Suprapubic skin (tissue), 4 donors: ENCODE data around the gene GRID1. TPM values are rescaled to one million over a fixed set of nuclear protein-coding genes. Genes with fewer than 3 reads are reported as not detected.

Experiments used
- DNase-seq, 2 donors: peaks; one replicate each; pipeline ENCODE4 v3.0.0-alpha.2; 2019; ENCODE audit warnings: low spot score in 2 of 2
- H3K27ac ChIP-seq: fragments of 200-600 bp; sonication (generic); one replicate; pipeline ENCODE4 v1.5.1; 2019
- H3K27me3 ChIP-seq: fragments of 200-600 bp; sonication (generic); one replicate; pipeline ENCODE4 v1.5.1; 2019
- H3K36me3 ChIP-seq: fragments of 200-600 bp; sonication (generic); one replicate; pipeline ENCODE4 v1.5.1; 2019
- H3K4me1 ChIP-seq: fragments of 200-600 bp; sonication (generic); one replicate; pipeline ENCODE4 v1.5.1; 2019
- H3K4me3 ChIP-seq: fragments of 200-600 bp; sonication (generic); one replicate; pipeline ENCODE4 v1.5.1; 2019; ENCODE audit warnings: mild to moderate bottlenecking
- H3K9me3 ChIP-seq: fragments of 200-600 bp; sonication (generic); one replicate; pipeline ENCODE4 v1.5.1; 2019
- EP300 ChIP-seq: sonication (generic); formaldehyde crosslinking; IDR thresholded peaks from one replicate; pipeline ENCODE4 v1.6.1; 2017; ENCODE audit warnings: antibody characterized with exemption
- POLR2A ChIP-seq, 2 donors: fragments of 450-650 bp; IDR thresholded peaks; one replicate each; pipeline ENCODE4 v1.6.1; 2017; ENCODE audit warnings: antibody characterized with exemption in 2 of 2, mild to moderate bottlenecking in 2 of 2, moderate library complexity in 2 of 2
- POLR2AphosphoS5 ChIP-seq, 3 donors: sonication (generic); formaldehyde crosslinking; IDR thresholded peaks; one replicate each; pipeline ENCODE4 v1.6.1; 2017; ENCODE audit warnings: antibody characterized with exemption in 3 of 3
- WGBS: methylation state at CpG from one replicate; pipeline ENCODE4 v1.1.5; 2018; 5-methylcytosine and 5-hydroxymethylcytosine counted together
- total RNA-seq, 4 donors: library from RNA; depleted of rRNA; stranded (reverse); fragments of >200 nt; gene quantifications; one replicate each; pipeline ENCODE4 v1.1.0, GENCODE V29; 2016
- TF ChIP-seq, protein P1 (sequence below), 2 donors: fragments of 200-600 bp in 1 of 2; fragments of 450-650 bp in 1 of 2; sonication (generic) in 1 of 2; IDR thresholded peaks; one replicate each; pipeline ENCODE4 v1.5.1; 2016 to 2019; ENCODE audit warnings: antibody characterized with exemption in 2 of 2, mild to moderate bottlenecking in 1 of 2, moderate library complexity in 1 of 2

GRID1 gene
- total RNA-seq, 4 donors from 2014 or later: 1.8 to 3.1 (median 2.4) TPM

DNA sequence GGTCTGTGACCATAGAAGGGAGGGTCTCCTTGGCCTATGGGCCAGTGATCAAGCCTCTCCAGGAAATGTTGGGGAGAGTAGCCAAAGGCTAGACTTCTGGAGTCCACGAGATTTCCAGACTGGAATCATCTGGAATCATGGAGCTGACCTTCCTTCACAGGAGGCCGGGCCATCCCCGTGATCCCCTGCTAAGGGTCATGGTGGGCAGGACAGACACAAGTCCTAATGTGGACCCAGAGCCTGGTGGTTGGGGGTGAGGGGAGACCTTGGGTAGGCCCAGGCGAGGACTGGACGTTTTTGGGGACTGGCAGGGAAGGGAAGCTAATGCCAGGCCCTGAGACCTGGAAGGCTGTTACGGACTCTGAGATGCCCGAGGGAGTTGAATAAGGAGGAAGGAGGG is 9.8 kb upstream of the GRID1 start:
- peak in 1 of 2 donors; percentile 57 for DNase-seq
- WGBS: 85% methylated on average over 7 of the region's 7 CpGs
- no peak for TF ChIP-seq POLR2A (IDR thresholded peaks at IDR 0.05)
- TF ChIP-seq, protein P1, sequence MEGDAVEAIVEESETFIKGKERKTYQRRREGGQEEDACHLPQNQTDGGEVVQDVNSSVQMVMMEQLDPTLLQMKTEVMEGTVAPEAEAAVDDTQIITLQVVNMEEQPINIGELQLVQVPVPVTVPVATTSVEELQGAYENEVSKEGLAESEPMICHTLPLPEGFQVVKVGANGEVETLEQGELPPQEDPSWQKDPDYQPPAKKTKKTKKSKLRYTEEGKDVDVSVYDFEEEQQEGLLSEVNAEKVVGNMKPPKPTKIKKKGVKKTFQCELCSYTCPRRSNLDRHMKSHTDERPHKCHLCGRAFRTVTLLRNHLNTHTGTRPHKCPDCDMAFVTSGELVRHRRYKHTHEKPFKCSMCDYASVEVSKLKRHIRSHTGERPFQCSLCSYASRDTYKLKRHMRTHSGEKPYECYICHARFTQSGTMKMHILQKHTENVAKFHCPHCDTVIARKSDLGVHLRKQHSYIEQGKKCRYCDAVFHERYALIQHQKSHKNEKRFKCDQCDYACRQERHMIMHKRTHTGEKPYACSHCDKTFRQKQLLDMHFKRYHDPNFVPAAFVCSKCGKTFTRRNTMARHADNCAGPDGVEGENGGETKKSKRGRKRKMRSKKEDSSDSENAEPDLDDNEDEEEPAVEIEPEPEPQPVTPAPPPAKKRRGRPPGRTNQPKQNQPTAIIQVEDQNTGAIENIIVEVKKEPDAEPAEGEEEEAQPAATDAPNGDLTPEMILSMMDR (IDR thresholded peaks at IDR 0.05): no peak
- no peak for TF ChIP-seq POLR2AphosphoS5 (IDR thresholded peaks at IDR 0.05)
- TF ChIP-seq EP300: no peak

DNA sequence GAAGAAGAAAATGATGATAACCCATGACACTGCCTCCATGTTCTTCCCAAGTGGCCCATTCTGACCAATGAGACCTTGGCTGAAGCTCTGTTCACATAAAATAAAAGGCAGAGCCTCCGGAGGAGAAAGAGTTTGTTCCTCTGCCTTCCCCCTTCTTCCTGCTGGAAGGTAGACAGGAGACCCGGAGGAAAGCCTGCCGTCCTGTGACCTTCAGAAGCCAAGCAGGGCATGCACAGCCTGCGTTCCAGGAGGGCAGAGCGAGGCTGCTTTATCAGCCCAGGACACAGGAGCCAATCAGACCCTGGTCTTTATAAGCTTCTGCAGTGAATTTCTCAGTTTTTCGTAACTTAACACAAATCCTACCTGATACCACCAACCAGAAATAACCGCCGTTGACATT is 8.6 kb upstream of the GRID1 start:
- H3K4me1 ChIP-seq: peaks cover 8% of the 10 kb centered on the region
- peaks cover 43% of the 10 kb centered on the region for H3K27me3 ChIP-seq
- H3K27ac ChIP-seq: no peak overlapping the region
- H3K9me3 ChIP-seq: no peaks in the 10 kb centered on the region
- peak in 1 of 2 donors; percentile 24 for DNase-seq
- H3K4me3 ChIP-seq: no peak overlapping the region
- WGBS: 84% methylated on average over 8 of the region's 8 CpGs
- TF ChIP-seq, protein P1 (IDR thresholded peaks at IDR 0.05): no peak
- TF ChIP-seq EP300 (no peak), POLR2AphosphoS5 (IDR thresholded peaks at IDR 0.05) (no peak)
- no peaks in the 10 kb centered on the region for H3K36me3 ChIP-seq

More for the DNA sequence above, 9.8 kb upstream of the GRID1 start:
- Histone ChIP-seq H3K9me3 (no peaks in the 10 kb centered on the region), H3K4me3 (no peak overlapping the region), H3K27me3 (peaks cover 49% of the 10 kb centered on the region), H3K36me3 (no peaks in the 10 kb centered on the region), H3K4me1 (peaks cover 8% of the 10 kb centered on the region), H3K27ac (no peak overlapping the region)

DNA sequence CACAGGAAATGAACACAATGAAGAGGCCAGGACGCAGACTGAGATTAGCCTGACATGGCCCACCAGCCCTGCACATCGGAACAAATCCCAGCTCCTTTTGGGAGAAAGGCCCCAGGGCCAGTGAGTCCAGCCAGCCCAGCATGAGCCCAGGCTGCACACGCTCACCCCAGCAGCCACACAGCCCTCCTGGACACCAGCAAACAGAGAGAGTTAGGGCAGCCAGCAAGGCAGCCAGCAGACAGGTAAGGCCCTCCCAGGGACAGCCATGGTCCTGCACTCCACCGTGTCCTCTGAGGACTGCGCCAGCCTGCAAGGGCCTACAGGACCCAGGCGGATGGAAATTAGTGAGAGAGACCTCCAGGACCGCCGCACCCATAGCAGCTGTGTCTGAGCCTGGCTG is 8.1 kb upstream of the GRID1 start:
- 94% methylated on average over 7 of the region's 8 CpGs for WGBS
- H3K27me3 ChIP-seq: peaks cover 40% of the 10 kb centered on the region

DNA sequence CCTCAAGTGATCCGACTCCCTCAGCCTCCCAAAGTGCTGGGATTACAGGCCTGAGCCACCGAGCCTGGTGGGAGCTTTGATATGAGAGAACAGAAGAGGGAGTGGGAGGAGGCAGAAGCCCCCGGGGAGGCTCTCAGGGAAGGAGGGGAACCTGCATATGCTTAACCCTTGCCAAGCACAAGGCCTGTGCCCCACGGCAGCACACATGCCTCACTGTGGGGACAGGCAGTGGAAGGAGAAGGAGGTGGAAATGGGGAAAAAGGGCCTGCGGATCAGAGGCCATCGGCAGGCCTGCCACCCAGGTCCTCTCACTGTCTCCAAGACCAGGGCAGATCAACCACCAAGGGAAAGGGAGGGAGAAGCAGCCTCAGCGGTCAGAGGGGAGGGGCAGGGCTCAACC is 7.2 kb upstream of the GRID1 start:
- no peak overlapping the region for H3K4me3 ChIP-seq
- TF ChIP-seq EP300 (no peak), POLR2A (IDR thresholded peaks at IDR 0.05) (no peak), POLR2AphosphoS5 (IDR thresholded peaks at IDR 0.05) (no peak)
- TF ChIP-seq, protein P1 (IDR thresholded peaks at IDR 0.05): no peak
- DNase-seq: peak in 1 of 2 donors; percentile 47
- H3K4me1 ChIP-seq: peaks cover 8% of the 10 kb centered on the region
- WGBS: 70% methylated on average over 7 of the region's 7 CpGs
- no peaks in the 10 kb centered on the region for H3K36me3 ChIP-seq
- H3K27ac ChIP-seq: no peak overlapping the region
- peaks cover 45% of the 10 kb centered on the region for H3K27me3 ChIP-seq
- H3K9me3 ChIP-seq: no peaks in the 10 kb centered on the region

More for the DNA sequence above, 8.1 kb upstream of the GRID1 start:
- no peaks in the 10 kb centered on the region for H3K36me3 ChIP-seq
- no peak overlapping the region for H3K4me3 ChIP-seq
- H3K4me1 ChIP-seq: peaks cover 8% of the 10 kb centered on the region
- no peaks in the 10 kb centered on the region for H3K9me3 ChIP-seq
- no peak overlapping the region for H3K27ac ChIP-seq
- peak in 1 of 2 donors; percentile 47 for DNase-seq
- TF ChIP-seq POLR2AphosphoS5 (IDR thresholded peaks at IDR 0.05) (no peak), POLR2A (IDR thresholded peaks at IDR 0.05) (no peak), EP300 (no peak)
- TF ChIP-seq, protein P1 (IDR thresholded peaks at IDR 0.05): no peak

DNA sequence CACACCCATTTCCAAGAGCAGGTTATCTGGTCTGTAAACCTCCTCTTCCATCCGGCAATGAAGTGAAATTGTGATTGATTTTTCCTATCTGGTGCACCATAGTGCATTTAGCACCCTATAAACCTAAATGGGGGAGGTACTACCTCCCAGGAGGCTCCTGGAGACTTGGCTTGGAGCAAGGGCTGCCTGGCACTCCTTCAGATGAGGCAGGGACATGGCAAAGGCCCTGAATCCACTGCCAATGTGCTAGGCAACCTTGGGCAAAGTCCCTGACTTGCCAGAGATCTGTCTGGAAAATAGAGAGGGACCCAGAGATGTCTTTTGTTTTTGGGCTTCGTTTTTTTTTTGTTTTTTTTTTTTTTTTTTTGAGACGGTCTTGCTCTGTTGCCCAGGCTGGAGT is 6.7 kb upstream of the GRID1 start:
- TF ChIP-seq EP300 (no peak), POLR2A (IDR thresholded peaks at IDR 0.05) (no peak), POLR2AphosphoS5 (IDR thresholded peaks at IDR 0.05) (no peak)
- TF ChIP-seq, protein P1 (IDR thresholded peaks at IDR 0.05): no peak
- no peaks in the 10 kb centered on the region for H3K9me3 ChIP-seq
- DNase-seq: peak in 1 of 2 donors; percentile 35
- WGBS: 88% methylated on average over 3 of the region's 3 CpGs
- peaks cover 45% of the 10 kb centered on the region for H3K27me3 ChIP-seq
- H3K4me3 ChIP-seq: no peak overlapping the region
- H3K36me3 ChIP-seq: no peaks in the 10 kb centered on the region
- H3K27ac ChIP-seq: no peak overlapping the region
- peaks cover 8% of the 10 kb centered on the region for H3K4me1 ChIP-seq
